ENCODE measurements around the gene PLCL1.

- TF ChIP-seq HDGF (IDR thresholded peaks at IDR 0.05; ENCODE audit: borderline replicate concordance) (no peak), FOXM1 (IDR thresholded peaks at IDR 0.05; ENCODE audit: borderline replicate concordance) (no peak), FOXK2 (IDR thresholded peaks at IDR 0.05) (no peak), SUZ12 (IDR thresholded peaks at IDR 0.05) (no peak), BHLHE40 (IDR thresholded peaks at IDR 0.05; ENCODE audit: borderline replicate concordance) (no peak)
These were observed 186.0 kb downstream of the PLCL1 start for GRCh38 chr2:197990356-197990755.
